SK-N-SH (cell line): ENCODE data around the gene TFEB. TPM values are rescaled to one million over a fixed set of nuclear protein-coding genes. Genes with fewer than 3 reads are reported as not detected.

ENCODE experiments used
- CTCF ChIA-PET: fragments of 300-600, 350-600 bp; formaldehyde crosslinking; extraction: SDS; loops from one replicate; lab custom pipeline; 2021; lab: Yijun Ruan, JAX
- POLR2A ChIA-PET: fragments of 350-600 bp; sonication (Branson Sonifier 250); formaldehyde crosslinking; extraction: SDS; loops from one replicate; lab custom pipeline; 2020; ENCODE audit warnings: antibody characterized with exemption, inconsistent platforms; lab: Yijun Ruan, JAX
- DNase-seq: peaks from one replicate; pipeline ENCODE4 v3.0.0; 2012
- H2AFZ ChIP-seq: fragments of 200-600 bp; sonication (generic); 2 replicates; pipeline ENCODE4 v1.8.1; 2016; ENCODE audit warnings: antibody characterized with exemption, mild to moderate bottlenecking, low read depth
- H3F3A ChIP-seq: fragments of 200-600 bp; sonication (generic); replicated peaks from 2 replicates; pipeline ENCODE3; 2016; ENCODE audit warnings: antibody characterized with exemption, mild to moderate bottlenecking; ENCODE audit not compliant: insufficient read depth
- H3K27ac ChIP-seq, 2 experiments: fragments of 200-500 bp in 1 of 2; fragments of 200-600 bp in 1 of 2; sonication (Bioruptor generic) in 1 of 2; sonication (generic), shearing (Covaris generic) in 1 of 2; 2 replicates each; pipeline versions ENCODE4 v1.5.1 to v1.6.1; 2014 to 2016; ENCODE audit warnings: low read depth in 2 of 2, inconsistent platforms in 1 of 2, low read length in 1 of 2, mild to moderate bottlenecking in 1 of 2, mixed read lengths in 1 of 2
- H3K27me3 ChIP-seq: fragments of 200-600 bp; sonication (generic), shearing (Covaris generic); 2 replicates; pipeline ENCODE4 v1.6.1; 2016; ENCODE audit warnings: mixed run types; ENCODE audit not compliant: insufficient read depth
- H3K36me3 ChIP-seq, 2 experiments: fragments of 200-500 bp in 1 of 2; fragments of 200-600 bp in 1 of 2; sonication (Bioruptor generic) in 1 of 2; sonication (generic) in 1 of 2; replicated peaks in 1 of 2; 2 replicates each; pipeline versions ENCODE3 to v1.5.1; 2014 to 2016; ENCODE audit warnings: low read length in 1 of 2, mild to moderate bottlenecking in 1 of 2; ENCODE audit not compliant: insufficient read depth in 2 of 2, control insufficient read depth in 1 of 2
- H3K4me1 ChIP-seq, 2 experiments: fragments of 200-500 bp in 1 of 2; fragments of 200-600 bp in 1 of 2; sonication (Bioruptor generic) in 1 of 2; sonication (generic), shearing (Covaris generic) in 1 of 2; 2 replicates each; pipeline versions ENCODE4 v1.5.1 to v1.6.1; 2014 to 2016; ENCODE audit warnings: low read depth in 1 of 2, low read length in 1 of 2, mixed run types in 1 of 2; ENCODE audit not compliant: insufficient read depth in 2 of 2, control insufficient read depth in 1 of 2
- H3K4me2 ChIP-seq: fragments of 200-600 bp; sonication (generic), shearing (Covaris generic); 2 replicates; pipeline ENCODE4 v1.6.1; 2017; ENCODE audit warnings: mixed run types
- H3K4me3 ChIP-seq, 2 experiments: fragments of 200-500 bp in 1 of 2; fragments of 200-600 bp in 1 of 2; sonication (Bioruptor generic) in 1 of 2; sonication (generic), shearing (Covaris generic) in 1 of 2; 2 replicates each; pipeline versions ENCODE4 v1.5.1 to v1.8.1; 2014 to 2016; ENCODE audit warnings: low read depth in 2 of 2, inconsistent platforms in 1 of 2, low read length in 1 of 2, mild to moderate bottlenecking in 1 of 2, mixed read lengths in 1 of 2, moderate library complexity in 1 of 2
- H3K79me2 ChIP-seq: fragments of 200-600 bp; sonication (generic); 2 replicates; pipeline ENCODE4 v1.8.1; 2017; ENCODE audit warnings: mild to moderate bottlenecking; ENCODE audit not compliant: insufficient read depth
- H3K9ac ChIP-seq: fragments of 200-600 bp; sonication (generic); 2 replicates; pipeline ENCODE4 v1.6.1; 2017; ENCODE audit warnings: mixed run types
- H3K9me2 ChIP-seq: fragments of 200-600 bp; sonication (generic); 2 replicates; pipeline ENCODE4 v1.6.1; 2017; ENCODE audit warnings: mixed run types
- H3K9me3 ChIP-seq: fragments of 200-600 bp; sonication (generic); 2 replicates; pipeline ENCODE4 v1.6.1; 2017; ENCODE audit warnings: mixed run types, mild to moderate bottlenecking, moderate library complexity
- H4K20me1 ChIP-seq: fragments of 200-600 bp; sonication (generic); 2 replicates; pipeline ENCODE4 v1.6.1; 2017; ENCODE audit warnings: mild to moderate bottlenecking, mixed run types; ENCODE audit not compliant: insufficient read depth
- ELF1 ChIP-seq: IDR thresholded peaks from 2 replicates; pipeline ENCODE4 v1.4.0; 2012
- EZH2phosphoT487 ChIP-seq: fragments of 200-600 bp; sonication (generic); IDR thresholded peaks from 2 replicates; pipeline ENCODE4 v1.6.1; 2017; ENCODE audit warnings: low read depth, mixed run types, mild to moderate bottlenecking, antibody characterized with exemption, moderate library complexity, borderline replicate concordance
- GABPA ChIP-seq: IDR thresholded peaks from 2 replicates; pipeline ENCODE4 v1.4.0; 2012; ENCODE audit warnings: low read depth, mild to moderate bottlenecking
- MEF2A ChIP-seq: IDR thresholded peaks from 2 replicates; pipeline ENCODE4 v1.4.0; 2012; ENCODE audit warnings: low read depth, borderline replicate concordance
- MXI1 ChIP-seq: IDR thresholded peaks from 2 replicates; pipeline ENCODE4 v1.6.1; 2012; ENCODE audit warnings: mild to moderate bottlenecking, low read depth, low read length, improper control_type of control experiment
- NFIC ChIP-seq: IDR thresholded peaks from 2 replicates; pipeline ENCODE4 v1.4.0; 2012; ENCODE audit warnings: borderline replicate concordance
- RXRA ChIP-seq: IDR thresholded peaks from 2 replicates; pipeline ENCODE4 v1.4.0; 2012; ENCODE audit warnings: low read depth, mild to moderate bottlenecking, borderline replicate concordance
- TAF1 ChIP-seq: IDR thresholded peaks from 2 replicates; pipeline ENCODE4 v1.6.1; 2012; ENCODE audit warnings: low read depth, mild to moderate bottlenecking, low read length, moderate library complexity, borderline replicate concordance
- TCF12 ChIP-seq: IDR thresholded peaks from 2 replicates; pipeline ENCODE4 v1.4.0; 2012
- YY1 ChIP-seq: IDR thresholded peaks from 2 replicates; pipeline ENCODE4 v1.4.0; 2012; ENCODE audit warnings: low read depth, mild to moderate bottlenecking
- WGBS: methylation state at CpG from one replicate; pipeline ENCODE4 v1.1.6; 2017; ENCODE audit warnings: low lambda C conversion rate; 5-methylcytosine and 5-hydroxymethylcytosine counted together
- polyA plus RNA-seq, 3 experiments: library from polyadenylated mRNA; depleted of rRNA; stranded (reverse); fragments of >200 nt; gene quantifications; 2 replicates each; pipeline ENCODE4 v1.2.3, GENCODE V29; 2012
- TF ChIP-seq, protein P1 (sequence below): IDR thresholded peaks from 2 replicates; pipeline ENCODE4 v1.4.0; 2012; ENCODE audit warnings: low read depth, borderline replicate concordance
- TF ChIP-seq, protein P2 (sequence below): IDR thresholded peaks from 2 replicates; pipeline ENCODE4 v1.4.0; 2012; ENCODE audit warnings: low read depth
- TF ChIP-seq, protein P3 (sequence below): IDR thresholded peaks from 2 replicates; pipeline ENCODE4 v1.4.0; 2012; ENCODE audit warnings: low read depth, borderline replicate concordance
- TF ChIP-seq, protein P4 (sequence below): fragments of 150-350 bp; IDR thresholded peaks from 2 replicates; pipeline ENCODE4 v1.6.1; 2016; ENCODE audit warnings: mild to moderate bottlenecking, low read depth, low read length
- TF ChIP-seq, protein P5 (sequence below): IDR thresholded peaks from 2 replicates; pipeline ENCODE4 v1.6.1; 2012; ENCODE audit warnings: mild to moderate bottlenecking, low read depth, low read length, moderate library complexity

TFEB gene
- polyA plus RNA-seq, 1 of the 3 experiments (the other 2 are of a cell fraction) = 6.2 TPM

DNA sequence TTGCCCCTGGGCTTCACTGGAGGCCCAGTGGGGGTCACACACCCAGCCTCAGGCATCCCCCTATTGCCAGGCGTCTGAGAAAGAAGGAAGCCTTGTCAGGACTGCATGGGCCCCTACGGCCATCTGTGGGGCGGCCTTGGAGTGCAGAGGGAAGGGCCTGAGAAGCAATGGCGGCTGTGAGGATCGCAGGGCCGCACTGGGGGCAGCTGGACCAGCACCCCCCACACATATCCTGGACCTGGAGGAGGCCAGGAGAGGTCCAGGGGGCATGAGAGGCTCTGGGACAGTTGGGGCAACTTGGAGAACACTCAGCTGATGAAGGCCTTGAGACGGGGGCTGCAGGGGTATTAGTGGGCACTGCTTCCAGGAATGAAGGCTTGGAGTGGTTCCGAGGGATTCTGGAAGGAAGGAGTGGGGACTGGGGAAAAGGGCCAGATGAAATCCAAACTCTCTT, 80.7 kb downstream of the TFEB start:
- CTCF ChIA-PET = interaction anchor here (1.0 kb wide), 2 partner anchors 29 to 80 kb away, joined by 3 read pairs; no protein-coding TSS in a partner anchor
- Histone ChIP-seq H3K4me3 (no peak overlapping the region), H3K27me3 (no peaks in the 10 kb centered on the region), H3F3A (no peaks in the 10 kb centered on the region), H3K4me2 (no peak overlapping the region), H3K36me3 (no peaks in the 10 kb centered on the region), H2AFZ (no peak overlapping the region), H3K9me2 (no peaks in the 10 kb centered on the region), H3K9me3 (no peaks in the 10 kb centered on the region), H3K9ac (no peak overlapping the region), H4K20me1 (no peaks in the 10 kb centered on the region), H3K79me2 (no peaks in the 10 kb centered on the region), H3K27ac (no peak overlapping the region), H3K4me1 (peaks cover 0 to 8% of the 10 kb centered on the region in 2 experiments; a peak in 1 of 4 replicates)
- POLR2A ChIA-PET = no interaction called here
- 87% methylated on average over 8 of the region's 8 CpGs for WGBS
- TF ChIP-seq, protein P1, sequence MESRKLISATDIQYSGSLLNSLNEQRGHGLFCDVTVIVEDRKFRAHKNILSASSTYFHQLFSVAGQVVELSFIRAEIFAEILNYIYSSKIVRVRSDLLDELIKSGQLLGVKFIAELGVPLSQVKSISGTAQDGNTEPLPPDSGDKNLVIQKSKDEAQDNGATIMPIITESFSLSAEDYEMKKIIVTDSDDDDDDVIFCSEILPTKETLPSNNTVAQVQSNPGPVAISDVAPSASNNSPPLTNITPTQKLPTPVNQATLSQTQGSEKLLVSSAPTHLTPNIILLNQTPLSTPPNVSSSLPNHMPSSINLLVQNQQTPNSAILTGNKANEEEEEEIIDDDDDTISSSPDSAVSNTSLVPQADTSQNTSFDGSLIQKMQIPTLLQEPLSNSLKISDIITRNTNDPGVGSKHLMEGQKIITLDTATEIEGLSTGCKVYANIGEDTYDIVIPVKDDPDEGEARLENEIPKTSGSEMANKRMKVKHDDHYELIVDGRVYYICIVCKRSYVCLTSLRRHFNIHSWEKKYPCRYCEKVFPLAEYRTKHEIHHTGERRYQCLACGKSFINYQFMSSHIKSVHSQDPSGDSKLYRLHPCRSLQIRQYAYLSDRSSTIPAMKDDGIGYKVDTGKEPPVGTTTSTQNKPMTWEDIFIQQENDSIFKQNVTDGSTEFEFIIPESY = no peak
- TF ChIP-seq ELF1 (no peak), EZH2phosphoT487 (no peak), MXI1 (no peak), TAF1 (no peak), MEF2A (no peak), NFIC (no peak), GABPA (no peak), TCF12 (no peak), RXRA (no peak), YY1 (no peak)
- TF ChIP-seq, protein P2, sequence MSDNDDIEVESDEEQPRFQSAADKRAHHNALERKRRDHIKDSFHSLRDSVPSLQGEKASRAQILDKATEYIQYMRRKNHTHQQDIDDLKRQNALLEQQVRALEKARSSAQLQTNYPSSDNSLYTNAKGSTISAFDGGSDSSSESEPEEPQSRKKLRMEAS = no peak
- TF ChIP-seq, protein P3, sequence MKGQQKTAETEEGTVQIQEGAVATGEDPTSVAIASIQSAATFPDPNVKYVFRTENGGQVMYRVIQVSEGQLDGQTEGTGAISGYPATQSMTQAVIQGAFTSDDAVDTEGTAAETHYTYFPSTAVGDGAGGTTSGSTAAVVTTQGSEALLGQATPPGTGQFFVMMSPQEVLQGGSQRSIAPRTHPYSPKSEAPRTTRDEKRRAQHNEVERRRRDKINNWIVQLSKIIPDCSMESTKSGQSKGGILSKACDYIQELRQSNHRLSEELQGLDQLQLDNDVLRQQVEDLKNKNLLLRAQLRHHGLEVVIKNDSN = no peak
- TF ChIP-seq, protein P4, sequence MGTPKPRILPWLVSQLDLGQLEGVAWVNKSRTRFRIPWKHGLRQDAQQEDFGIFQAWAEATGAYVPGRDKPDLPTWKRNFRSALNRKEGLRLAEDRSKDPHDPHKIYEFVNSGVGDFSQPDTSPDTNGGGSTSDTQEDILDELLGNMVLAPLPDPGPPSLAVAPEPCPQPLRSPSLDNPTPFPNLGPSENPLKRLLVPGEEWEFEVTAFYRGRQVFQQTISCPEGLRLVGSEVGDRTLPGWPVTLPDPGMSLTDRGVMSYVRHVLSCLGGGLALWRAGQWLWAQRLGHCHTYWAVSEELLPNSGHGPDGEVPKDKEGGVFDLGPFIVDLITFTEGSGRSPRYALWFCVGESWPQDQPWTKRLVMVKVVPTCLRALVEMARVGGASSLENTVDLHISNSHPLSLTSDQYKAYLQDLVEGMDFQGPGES = no peak
- TF ChIP-seq, protein P5, sequence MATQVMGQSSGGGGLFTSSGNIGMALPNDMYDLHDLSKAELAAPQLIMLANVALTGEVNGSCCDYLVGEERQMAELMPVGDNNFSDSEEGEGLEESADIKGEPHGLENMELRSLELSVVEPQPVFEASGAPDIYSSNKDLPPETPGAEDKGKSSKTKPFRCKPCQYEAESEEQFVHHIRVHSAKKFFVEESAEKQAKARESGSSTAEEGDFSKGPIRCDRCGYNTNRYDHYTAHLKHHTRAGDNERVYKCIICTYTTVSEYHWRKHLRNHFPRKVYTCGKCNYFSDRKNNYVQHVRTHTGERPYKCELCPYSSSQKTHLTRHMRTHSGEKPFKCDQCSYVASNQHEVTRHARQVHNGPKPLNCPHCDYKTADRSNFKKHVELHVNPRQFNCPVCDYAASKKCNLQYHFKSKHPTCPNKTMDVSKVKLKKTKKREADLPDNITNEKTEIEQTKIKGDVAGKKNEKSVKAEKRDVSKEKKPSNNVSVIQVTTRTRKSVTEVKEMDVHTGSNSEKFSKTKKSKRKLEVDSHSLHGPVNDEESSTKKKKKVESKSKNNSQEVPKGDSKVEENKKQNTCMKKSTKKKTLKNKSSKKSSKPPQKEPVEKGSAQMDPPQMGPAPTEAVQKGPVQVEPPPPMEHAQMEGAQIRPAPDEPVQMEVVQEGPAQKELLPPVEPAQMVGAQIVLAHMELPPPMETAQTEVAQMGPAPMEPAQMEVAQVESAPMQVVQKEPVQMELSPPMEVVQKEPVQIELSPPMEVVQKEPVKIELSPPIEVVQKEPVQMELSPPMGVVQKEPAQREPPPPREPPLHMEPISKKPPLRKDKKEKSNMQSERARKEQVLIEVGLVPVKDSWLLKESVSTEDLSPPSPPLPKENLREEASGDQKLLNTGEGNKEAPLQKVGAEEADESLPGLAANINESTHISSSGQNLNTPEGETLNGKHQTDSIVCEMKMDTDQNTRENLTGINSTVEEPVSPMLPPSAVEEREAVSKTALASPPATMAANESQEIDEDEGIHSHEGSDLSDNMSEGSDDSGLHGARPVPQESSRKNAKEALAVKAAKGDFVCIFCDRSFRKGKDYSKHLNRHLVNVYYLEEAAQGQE = no peak
- DNase-seq = no peak
